Activated CD8-positive, alpha-beta memory T cell treated with anti-CD3 and anti-CD28 coated beads, Interleukin-2, amount 50 U/mL, for 1 hour (primary cell): ENCODE measurements around the gene ATP8A2.
"Not testable (repeated sequence)": the region's sequence is repeated elsewhere in the genome, so short reads cannot be mapped to it uniquely, and the experiment has no call there.

ENCODE experiments used
- DNase-seq: peaks from one replicate; pipeline ENCODE4 v3.0.0-alpha.2; 2020; ENCODE audit errors: extremely low read depth

The ATP8A2 gene

DNA sequence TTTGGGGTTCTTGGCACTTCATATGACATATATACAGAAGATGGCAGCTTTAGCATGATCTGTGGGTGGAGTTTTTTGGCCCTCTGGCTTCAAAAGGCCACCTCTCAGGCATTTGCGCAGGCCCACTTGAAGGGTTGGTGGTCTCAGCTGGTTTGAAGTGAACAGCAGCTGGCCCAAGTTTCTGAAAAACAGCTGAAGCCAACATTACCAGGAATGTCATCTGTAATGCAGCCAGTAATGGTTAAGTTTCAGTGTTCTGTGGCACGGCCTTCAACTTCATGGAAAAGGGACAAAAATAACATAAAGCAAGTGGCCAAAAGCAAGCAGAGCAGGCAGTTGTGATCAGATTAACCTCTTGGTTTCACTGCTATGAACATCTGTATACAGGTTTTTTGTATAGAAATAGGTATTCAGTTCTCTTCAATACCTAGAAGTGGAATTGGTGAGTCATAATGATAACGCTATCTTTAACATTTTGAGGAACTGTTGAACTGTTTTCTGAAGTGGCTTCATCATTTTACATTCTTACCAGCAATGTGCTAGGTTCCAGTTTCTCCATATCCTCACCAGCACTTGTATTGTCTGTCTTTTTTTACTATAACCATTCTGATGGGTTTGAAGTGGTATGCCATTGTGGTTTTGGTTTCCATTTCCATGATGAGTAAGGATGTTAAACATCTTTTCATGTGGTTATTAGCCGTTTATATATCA is 434.6 kb downstream of the ATP8A2 start:
- no peak for DNase-seq

DNA sequence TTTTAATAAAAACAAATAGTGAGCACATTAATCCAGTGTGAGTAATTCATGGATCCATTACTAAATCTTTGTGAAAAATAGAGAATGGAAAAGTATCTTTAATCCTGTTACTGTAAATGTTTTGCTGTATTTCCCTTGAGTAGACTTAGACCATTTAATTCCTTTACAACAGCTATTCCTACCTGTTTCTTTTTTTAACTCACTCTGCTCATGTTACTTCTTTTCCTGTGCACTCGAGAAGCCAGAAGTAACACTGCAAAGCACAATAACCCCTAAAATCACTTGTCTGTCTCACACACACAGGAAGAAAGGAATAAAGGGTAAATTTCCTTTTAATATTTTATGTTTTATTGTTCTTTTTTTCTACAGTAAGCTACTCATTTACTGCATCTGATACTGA is 435.8 kb downstream of the ATP8A2 start:
- DNase-seq: no peak

- no peak for DNase-seq
These were observed 439.7 kb downstream of the ATP8A2 start for GRCh38 chr13:25811506-25811905.

GRCh38 chr13:25816239-25816638 is 444.5 kb downstream of the ATP8A2 start:
- no peak for DNase-seq

GRCh38 chr13:25819856-25820530 is 448.2 kb downstream of the ATP8A2 start:
- DNase-seq: no peak

DNA sequence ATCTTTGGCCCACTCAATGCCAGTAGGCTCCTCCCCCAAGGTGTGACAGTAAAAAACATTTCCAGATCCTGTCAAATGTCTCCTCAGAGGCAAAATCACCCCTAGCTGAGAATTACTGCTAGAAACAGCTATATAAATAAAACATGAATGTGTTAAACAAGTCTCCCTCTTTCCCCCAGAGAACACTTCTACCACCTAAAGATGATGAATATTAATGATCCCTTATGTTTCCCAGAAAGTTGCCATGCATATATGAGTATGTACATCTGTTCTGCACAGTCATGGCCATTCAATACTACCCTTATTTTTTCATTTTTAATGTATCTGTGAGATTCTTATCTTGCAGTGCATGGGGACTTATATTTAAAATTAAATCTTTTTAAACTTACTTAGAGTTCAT is 450.0 kb downstream of the ATP8A2 start:
- DNase-seq: no peak

DNA sequence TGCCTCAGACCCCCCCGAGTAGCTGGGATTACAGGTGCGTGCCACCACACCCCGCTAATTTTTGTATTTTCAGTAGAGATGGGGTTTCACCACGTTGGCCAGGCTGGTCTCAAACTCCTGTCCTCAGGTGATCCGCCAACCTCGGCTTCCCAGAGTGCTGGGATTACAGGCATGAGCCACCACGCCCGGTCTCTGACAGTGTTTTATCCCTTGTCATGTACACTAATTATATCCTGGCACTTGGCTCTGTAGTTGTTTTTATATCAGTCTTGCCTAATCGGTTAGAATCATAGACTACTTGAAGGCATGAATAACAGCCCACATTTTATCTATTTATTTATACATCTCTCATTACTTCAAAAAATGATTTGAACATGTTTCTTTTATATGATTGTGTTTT is 455.4 kb downstream of the ATP8A2 start:
- not testable (repeated sequence) for DNase-seq

- DNase-seq: no peak
These were observed 456.2 kb downstream of the ATP8A2 start for GRCh38 chr13:25827831-25828465.

GRCh38 chr13:25833761-25834160 is 462.0 kb downstream of the ATP8A2 start:
- DNase-seq: no peak

DNA sequence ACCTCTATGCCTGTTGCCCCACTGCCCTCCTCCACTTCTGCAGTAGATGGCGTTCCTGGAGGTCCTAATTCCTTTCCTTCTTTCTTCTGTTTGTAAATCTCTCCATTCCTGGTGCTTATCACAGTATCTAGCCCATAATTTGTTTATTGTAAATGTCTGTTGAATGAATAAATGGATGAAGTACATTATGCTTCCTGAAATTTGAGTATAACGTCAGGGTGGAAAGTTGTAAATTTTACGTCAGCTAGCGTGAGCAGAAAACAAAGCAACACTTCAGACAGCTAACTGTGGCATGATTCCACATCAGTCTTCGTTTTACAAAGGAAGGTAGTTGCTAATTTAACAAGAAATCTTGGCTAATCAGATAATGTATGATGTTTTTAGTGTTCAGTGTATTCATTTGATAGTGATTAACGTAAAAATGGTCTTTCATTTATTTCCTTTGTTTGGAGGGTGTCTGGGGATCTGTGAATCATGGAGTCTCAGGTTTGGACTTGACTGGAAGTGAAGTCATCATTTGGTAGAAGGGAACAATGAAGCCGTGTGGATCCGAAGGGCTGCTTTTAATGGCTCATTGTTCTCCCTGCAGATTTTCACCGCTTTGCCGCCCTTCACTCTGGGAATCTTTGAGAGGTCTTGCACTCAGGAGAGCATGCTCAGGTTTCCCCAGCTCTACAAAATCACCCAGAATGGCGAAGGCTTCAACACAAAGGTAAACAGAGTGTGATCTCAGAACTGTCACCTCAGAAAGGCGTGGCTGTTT is 465.0 kb downstream of the ATP8A2 start:
- DNase-seq: no peak

- DNase-seq: no peak
These were observed 467.6 kb downstream of the ATP8A2 start for GRCh38 chr13:25839371-25839770.

- no peak for DNase-seq
These were observed 468.5 kb downstream of the ATP8A2 start for GRCh38 chr13:25840261-25840660.

- no peak for DNase-seq
These were observed 469.2 kb downstream of the ATP8A2 start for GRCh38 chr13:25840931-25841330.

GRCh38 chr13:25843692-25844091 is 471.9 kb downstream of the ATP8A2 start:
- no peak for DNase-seq

- DNase-seq: no peak
These were observed 473.0 kb downstream of the ATP8A2 start for GRCh38 chr13:25844559-25845434.

- no peak for DNase-seq
These were observed 474.6 kb downstream of the ATP8A2 start for GRCh38 chr13:25846222-25846984.

GRCh38 chr13:25847145-25847544 is 475.4 kb downstream of the ATP8A2 start:
- DNase-seq: no peak

DNA sequence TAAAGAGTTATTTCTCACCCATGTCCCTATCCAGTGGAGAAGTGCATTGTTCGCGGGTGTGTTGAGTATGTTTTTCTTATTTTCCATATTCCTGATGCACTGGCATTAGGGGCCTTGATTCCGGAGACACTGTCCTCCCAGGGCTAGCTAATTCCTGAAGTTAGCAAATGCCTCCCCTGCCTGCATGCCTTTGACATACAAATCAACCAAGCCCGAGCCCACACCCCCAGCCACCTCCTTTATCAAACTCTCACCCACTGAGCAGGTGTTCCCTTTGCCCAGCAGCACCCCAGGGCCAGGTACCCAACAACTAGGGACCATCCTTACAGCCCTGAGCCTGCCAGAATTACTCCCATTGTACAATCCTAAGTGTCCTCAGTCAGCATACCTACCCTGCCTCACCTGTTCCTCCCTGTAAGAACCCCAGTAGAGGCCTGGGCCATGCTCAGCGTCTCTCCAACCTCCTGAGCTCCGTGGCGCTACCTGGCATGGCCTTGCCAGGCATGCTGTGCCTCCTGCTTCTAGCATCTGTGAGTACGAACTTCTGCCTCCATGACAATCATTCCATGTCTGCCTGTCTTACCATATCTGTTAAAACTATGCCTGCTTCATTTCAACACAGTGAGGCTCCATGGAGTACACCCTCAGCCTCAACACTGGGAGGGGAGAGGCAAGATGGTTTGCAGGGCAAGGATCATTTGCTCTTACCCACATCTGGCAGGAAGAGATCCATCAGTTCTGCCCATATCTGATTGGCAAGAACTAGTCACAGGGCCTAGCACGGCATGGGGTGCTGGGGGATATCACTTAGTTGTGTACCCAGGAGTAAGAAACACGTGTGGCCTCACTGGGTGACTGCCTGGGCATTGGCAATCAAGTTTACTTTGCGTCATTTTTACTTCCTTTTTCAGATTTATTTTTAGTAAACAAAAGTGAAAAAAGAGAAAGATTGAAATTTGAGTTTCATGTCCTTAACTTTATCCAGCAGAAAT is 476.2 kb downstream of the ATP8A2 start:
- DNase-seq: no peak
